ENCODE measurements around the gene SNED1.

SNED1 gene

DNA sequence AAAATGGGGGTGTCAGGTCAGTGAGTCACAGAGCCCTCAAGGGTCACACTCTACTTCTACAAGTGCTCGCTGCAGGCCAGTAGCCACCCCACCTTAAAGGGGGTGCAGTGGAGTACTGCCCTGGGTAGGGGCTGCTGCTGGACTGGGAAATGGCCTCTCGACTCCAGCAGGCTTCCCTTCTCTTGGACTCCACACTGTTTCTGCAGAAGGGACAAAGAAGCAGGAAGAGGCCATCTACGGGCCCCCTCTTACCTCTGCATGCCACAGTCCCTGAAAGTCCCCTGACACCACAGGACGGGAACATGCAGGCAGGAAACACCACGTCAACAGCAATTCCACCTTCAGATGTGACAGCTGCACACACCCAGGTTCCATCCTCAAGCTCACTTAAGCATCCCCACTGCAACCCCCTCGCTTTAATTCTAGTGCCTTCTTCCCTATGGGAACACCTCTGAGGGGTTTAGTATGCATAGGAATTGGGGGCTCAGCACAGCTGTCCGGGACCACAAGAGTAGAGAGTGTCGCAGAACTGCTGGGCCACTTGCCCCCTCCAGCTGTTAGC, 22.3 kb downstream of the SNED1 start:
- FAIRE-seq: no peak
- DNase-seq (ENCODE audit: insufficient read length, low spot score): no peak

DNA sequence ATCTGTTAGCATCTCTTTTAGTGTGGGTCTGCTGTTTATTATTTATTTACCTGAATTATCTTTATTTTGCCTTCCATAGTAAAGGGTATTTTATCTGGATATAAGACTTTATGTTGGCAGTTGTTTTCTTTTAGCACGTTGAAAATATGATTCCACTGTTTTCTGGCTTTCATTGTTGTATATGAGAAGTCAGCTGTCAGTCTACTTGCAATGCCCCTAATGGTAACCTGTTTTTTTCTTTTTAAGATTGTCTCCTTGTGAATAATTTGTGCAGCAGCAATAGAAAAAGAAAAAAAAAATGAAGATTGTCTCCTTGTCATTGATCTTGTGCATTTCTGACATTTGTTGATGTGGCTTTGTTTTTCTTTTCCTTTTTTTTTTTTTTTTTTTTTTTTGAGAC, 27.2 kb downstream of the SNED1 start:
- FAIRE-seq: no peak
- no peak for DNase-seq (ENCODE audit: insufficient read length, low spot score)

DNA sequence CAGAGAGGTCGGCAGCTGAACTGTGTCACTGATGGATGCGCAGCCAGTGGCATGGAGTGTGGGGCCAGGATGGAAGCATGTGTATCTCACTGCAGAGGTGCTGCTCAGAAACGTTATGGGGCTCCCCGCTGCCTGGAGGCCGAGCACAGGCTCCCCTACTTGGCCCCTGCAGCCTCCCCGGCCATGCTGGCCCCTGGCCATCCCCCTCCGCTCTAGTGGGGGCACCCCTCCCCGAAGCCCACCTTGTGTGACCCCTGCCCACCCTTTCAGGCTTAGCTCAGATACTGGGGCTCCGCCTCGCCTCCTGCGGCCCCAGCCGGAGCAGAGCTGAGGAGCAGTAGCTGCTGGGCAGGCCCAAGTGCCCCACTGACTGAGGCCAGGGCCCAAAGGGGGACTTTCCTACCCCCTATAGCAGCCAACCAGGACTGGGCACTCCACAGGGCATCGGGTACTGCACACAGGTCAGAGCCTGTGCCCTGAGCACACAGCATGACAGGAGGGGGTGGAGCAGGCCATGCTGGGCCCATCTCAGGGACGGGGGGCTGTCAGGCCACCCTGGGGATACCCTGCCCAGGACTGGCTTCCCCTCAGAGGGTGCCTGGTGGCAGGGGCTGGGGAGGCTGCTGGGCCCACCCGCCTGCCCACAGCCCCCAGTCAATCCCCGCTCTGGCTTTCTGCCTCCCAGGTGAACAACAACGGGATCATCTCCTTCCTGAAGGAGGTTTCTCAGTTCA, 31.3 kb downstream of the SNED1 start:
- DNase-seq (ENCODE audit: insufficient read length, low spot score): no peak
- no peak for FAIRE-seq

DNA sequence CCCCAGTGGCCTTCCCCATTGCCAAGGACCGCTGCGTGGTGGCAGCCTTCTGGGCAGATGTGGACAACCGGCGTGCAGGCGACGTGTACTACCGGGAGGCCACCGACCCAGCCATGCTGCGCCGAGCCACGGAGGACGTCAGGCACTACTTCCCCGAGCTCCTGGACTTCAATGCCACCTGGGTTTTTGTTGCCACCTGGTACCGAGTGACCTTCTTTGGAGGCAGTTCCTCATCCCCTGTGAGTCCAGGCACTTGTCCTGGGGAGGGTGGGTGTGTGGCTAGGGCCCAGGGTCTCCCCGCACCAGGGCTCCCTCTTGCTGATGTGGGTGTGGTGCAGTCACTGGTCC, 31.9 kb downstream of the SNED1 start:
- DNase-seq (ENCODE audit: insufficient read length, low spot score) (no peak), FAIRE-seq (no peak)

DNA sequence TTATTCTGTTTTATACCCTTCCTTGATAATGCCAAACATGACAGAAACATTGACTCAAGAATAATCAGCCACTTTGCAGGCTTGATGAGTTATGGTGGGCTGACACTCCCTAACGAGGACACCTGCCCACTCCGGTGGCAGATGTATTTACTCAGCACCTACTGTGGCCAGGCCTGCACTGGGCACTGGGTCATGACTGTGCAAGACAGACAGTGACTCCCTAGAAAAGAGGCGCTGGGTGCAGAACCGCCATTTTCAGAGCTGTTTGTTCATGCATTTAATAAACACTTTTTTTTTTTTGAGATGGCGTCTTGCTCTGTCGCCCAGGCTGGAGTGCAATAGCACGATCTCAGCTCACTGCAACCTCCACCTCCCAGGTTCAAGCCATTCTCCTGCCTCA, 32.5 kb downstream of the SNED1 start:
- FAIRE-seq: no peak
- DNase-seq (ENCODE audit: insufficient read length, low spot score): no peak

DNA sequence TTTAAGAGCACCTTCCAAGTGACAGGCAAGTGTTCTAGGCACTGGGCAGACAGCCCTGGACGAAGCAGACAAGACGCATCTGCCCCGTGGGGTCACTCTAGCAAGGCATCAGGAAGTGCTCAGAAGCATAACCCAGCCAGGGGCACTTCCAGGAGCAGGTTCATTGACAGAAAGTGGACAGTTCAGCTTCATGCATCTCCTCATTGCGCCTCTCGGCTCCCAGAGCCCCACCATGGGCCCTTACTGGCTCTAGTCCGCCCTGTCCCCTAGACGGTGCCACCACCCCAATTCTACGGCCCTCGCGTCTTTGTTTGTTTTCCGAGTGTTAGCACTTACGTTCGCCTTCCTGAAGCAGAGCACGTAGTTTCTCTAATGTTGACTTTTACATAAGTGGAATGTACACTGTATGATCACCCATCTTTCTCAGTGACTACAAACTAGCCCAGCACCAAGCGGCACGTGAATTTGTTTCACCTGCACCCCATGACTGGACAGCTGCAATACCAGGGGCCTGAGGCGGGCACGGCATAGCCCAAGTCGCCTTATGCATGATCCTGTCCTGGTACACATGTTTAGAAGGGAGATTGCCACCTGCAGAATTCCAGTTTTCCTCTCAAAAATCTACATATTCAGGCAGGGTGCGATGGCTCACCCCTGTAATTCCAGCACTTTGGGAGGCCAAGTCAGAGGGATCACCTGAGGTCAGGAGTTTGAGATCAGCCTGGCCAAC, 33.2 kb downstream of the SNED1 start:
- FAIRE-seq: no peak
- no peak for DNase-seq (ENCODE audit: insufficient read length, low spot score)

DNA sequence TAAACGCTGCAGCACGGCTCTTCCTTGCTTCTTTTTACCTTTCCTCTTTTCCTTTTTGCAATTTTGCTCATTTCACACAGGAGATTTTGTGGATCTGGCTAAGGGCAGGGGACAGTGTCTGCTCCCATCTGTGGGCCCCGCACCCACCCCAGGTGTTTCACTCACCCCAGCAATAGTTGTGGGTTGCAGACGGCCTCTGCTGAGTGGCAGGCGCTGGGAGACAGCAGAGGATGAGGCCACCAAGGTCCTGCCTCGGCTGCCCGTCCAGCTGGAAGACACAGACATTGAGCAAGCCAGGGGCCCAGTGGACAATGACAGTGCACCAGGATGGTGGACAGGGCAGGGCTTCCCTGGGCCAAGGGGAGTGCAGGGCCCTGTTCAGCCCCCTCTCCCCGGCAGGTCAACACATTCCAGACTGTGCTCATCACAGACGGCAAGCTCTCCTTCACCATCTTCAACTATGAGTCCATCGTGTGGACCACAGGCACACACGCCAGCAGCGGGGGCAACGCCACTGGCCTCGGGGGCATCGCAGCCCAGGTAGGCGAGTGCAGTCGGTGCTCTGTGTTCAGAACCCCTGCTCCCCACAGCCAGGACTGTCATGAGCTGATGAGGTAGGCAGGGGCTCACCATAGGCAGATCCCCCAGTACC, 35.0 kb downstream of the SNED1 start:
- no peak for DNase-seq (ENCODE audit: insufficient read length, low spot score)
- no peak for FAIRE-seq

DNA sequence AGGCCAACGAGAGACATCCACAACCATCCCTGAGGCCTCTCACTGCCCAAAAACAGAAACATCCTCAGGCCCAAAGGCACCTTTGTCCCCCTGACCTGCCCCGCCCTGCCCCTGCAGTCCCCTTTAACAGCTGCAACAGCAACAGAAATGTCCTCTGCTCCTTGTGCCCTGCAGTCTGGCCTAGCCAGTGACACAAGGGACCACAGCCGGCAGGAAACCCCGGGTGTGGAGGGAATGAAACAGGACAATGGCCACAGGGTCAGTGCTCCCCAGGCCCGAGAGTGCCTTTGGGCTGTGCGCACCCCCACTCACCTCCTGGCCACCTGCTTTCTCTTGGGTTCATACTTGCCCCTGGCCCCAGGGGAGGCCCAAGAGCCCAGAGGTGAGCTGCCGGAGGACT, 35.6 kb downstream of the SNED1 start:
- no peak for FAIRE-seq
- no peak for DNase-seq (ENCODE audit: insufficient read length, low spot score)

DNA sequence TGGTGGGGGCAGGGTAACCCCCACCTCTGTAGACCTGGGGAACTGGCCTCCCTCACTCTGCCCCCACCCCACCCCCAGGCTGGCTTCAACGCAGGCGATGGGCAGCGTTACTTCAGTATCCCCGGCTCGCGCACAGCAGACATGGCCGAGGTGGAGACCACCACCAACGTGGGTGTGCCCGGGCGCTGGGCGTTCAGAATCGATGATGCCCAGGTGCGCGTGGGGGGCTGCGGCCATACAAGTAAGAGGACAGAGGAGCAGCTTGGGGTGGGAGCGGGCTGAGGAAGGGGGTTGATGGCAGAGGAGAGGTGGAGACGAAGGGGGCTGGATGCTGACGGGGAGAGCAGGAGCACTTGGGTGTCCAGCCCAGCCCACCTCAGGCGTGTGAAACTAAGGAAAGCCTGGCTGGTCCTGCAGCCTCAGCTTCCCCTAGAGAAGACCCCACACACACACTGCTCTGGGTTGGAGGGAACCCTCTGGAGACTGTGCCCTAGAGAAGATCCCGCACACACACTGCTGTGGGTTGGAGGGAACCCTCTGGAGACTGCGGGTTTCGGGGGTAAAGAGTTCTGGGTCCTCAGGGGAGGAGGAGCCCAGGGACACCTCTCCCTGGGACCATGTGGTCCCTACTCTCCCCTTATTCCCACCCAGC, 36.2 kb downstream of the SNED1 start:
- DNase-seq (ENCODE audit: insufficient read length, low spot score) (no peak), FAIRE-seq (no peak)

DNA sequence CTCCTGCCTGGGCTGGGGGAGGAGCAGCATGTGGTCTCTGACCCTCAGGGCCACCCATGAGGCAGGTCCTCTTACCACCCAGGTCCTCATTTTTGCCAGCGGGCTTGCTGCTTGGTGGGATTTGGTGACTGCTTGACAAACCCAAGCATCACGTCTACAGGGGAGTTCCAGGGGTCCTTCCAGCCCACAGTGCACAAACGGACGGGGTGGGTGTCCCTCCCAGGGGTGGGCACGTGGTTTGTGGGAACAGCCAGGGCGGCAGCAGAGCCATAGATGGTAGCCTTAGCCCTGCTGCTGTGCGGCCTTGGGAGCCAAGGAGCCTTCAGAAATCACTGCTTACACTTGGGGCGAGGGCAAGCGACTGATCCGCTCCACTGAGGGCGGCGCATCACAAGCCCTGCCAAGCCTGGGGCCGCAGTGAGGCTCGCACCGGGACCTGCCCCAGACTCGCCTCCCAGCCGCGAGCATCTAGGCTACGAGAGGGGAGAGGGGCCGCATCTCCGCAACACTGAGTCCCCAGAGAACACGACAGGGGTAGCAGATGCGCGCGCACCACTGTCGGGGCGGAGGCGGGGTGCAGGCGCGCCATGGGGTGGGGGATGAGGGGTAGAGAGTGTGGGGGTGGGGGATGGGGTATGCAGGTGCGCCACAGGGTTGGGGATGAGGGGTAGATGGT, 36.9 kb downstream of the SNED1 start:
- FAIRE-seq: no peak
- DNase-seq (ENCODE audit: insufficient read length, low spot score): no peak

DNA sequence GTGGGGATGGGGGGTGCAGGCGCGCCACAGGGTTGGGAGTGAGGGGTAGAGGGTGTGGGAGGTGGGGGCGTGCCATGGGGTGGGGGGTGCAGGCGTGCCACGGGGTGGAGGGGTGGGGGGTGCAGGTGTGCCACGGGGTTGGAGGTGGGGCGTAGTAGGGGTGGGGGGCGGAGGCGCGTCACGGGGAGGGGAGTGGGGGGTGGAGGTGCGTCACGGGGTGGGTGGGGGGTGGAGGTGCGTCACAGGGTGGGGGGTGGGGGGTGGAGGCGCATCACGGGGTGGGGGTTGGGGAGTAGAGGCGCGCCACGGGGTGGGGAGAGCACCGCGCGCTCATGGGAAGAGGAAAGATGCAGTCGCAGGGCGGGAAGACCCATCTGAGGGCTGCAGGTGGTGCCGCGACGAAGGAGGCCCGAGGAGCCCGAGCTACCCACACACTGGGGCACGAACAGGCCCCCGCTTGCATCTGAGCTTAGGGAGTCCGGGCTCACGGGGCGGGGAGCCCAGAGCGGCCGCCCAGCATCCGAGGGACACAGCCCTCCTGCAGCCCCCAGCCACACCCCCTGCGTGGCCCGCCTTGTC, 37.5 kb downstream of the SNED1 start:
- FAIRE-seq (no peak), DNase-seq (ENCODE audit: insufficient read length, low spot score) (no peak)

DNA sequence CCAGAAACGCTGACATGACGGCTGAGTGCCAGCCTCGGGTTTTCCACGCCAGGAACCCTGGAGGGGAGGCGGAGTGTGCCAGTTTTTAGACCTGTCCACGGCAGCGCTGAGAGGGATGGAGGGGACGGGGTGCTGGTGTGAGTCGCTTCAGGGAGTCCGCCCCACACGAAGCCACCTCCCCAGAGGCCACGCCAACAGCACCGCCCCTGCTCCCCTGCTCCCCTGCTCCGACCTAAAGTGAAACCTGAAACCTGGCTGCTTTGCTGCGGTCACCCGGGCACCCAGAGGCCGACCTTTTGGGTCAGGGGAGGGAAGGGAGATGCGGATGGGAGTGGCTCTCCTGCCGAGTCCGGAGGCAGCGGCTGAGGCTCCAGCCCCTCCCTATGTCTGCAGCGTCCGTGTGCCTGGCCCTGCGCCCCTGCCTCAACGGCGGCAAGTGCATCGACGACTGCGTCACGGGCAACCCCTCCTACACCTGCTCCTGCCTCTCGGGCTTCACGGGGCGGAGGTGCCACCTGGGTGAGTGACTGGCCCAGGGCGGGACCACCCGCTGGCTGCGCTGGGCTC, 38.1 kb downstream of the SNED1 start:
- peak; percentile 95 for DNase-seq (ENCODE audit: insufficient read length, low spot score)
- FAIRE-seq: peak; percentile 94

DNA sequence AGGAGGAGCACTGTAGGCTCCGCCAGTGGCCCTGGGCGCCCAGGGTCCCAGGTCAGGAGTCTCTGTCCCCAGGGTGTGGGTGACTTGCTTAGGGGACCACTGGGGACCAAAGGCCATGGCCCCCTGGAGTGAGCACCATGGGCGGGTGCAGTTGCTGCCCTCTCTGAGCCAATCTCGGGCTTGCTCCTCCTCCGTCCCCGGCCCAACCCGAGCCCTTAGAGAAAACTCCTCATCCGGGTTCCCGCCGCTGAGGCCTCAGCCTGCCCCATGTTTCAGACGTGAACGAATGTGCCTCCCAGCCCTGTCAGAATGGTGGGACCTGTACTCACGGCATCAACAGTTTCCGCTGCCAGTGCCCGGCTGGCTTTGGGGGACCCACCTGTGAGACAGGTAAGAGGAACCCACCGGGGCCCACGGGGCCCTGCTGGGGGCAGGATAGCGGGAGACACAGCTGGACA, 38.6 kb downstream of the SNED1 start:
- peak; percentile 41 for DNase-seq (ENCODE audit: insufficient read length, low spot score)
- FAIRE-seq: peak; percentile 53

DNA sequence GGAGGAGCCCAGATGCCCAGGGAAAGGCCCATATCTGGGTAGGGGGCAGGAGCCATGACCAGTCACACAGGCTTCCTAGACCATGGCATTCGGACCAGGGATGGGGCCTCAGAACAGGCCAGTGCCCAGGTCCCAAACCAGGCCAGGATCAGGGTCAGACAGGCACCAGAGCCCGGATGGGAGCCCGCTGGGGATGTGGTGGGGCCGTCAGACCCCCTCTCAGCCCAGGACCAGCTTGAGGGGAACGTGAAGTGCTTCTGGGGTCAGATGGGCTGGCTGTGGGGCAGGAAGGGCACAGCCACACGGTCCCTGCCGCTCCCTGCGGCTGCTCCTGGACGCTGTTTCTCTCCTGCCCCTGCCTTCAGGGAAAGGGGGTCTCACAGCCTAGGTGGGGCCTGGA, 39.1 kb downstream of the SNED1 start:
- FAIRE-seq (no peak), DNase-seq (ENCODE audit: insufficient read length, low spot score) (no peak)

DNA sequence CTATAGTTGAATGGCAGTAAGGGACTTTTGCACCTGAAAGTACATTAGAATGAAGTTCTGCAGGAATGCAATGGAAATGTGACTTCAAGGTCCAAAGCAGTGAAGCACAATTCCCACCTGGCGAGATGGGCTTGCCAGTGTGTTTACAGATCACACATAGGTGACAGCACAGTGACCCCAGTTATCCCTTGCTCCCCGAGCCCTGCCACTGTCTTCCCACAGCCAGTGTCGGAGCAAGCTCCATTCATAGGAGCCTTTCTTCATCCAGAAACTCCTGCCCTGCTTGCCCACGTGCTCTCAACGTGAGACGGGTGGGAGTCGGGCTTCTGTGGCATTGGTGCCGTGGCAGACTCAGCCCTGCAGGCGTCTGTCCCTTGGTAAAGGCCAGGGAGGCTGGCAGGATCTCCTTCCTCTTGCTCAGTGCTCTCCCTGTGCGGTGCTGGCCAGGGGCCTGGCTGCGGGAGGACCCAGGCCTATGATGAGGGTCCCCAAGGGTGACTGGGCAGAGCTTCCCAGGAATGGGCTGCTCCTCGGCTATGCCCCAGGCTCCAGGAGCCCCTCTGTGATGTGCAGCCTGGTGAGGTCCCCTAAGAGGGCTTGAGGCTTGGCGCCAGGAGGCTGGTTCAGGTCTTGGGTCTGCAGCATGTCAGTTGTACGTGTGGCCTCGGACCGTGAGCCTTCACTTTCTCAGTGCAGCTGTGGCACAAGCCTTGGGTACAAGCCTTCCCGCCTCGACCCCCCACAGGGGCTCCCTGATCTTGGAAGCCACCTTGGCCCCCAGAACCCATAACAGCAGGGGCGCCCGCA, 40.2 kb downstream of the SNED1 start:
- DNase-seq (ENCODE audit: insufficient read length, low spot score) (no peak), FAIRE-seq (no peak)

DNA sequence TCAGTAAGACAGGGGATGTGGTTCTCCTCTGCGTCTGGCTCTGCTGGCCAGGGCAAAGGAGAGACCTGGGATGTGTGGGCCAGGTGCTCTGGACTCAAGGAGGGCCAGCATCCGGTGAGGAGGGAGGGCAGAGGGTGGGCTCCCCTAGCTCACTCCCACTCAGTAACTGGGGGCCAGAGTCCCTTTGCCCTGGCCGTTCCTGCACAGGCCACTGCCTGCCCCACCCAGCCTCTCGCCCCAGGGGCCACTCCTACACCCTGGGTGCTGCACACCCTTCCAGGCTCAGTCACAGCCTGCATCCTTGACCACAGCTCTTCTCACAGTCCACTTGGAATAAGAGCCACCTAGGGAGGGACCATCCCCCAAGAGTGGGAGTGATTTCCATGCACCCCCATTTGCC, 41.0 kb downstream of the SNED1 start:
- FAIRE-seq: no peak
- DNase-seq (ENCODE audit: insufficient read length, low spot score): no peak

DNA sequence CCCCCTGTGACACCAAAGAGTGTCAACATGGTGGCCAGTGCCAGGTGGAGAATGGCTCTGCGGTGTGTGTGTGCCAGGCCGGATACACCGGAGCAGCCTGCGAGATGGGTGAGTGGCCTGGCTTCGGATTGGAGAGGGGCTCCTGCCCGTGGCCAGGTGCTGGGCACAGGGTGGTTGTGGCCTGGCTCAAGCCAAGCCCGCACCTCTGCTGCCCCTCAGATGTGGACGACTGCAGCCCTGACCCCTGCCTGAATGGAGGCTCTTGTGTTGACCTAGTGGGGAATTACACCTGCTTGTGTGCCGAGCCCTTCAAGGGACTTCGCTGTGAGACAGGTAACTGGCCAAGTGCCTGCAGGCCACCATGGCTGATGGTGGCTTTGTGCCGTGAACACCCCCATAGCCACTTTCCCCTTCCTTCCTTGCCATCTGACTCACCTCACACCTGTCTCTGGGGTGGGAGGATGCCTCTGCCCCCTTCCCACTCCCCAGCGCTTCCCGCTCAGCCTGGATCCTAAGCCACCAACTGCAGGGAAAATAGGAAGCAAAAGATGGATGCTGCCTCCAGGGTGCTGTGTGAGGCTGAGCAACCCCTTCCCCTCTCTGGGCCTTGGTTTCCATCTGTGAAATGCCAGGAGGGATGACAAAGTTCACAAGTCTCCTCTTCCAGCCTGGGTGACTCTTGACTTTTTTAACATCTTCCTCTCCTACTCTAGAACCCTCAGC, 41.8 kb downstream of the SNED1 start:
- FAIRE-seq (no peak), DNase-seq (ENCODE audit: insufficient read length, low spot score) (no peak)

DNA sequence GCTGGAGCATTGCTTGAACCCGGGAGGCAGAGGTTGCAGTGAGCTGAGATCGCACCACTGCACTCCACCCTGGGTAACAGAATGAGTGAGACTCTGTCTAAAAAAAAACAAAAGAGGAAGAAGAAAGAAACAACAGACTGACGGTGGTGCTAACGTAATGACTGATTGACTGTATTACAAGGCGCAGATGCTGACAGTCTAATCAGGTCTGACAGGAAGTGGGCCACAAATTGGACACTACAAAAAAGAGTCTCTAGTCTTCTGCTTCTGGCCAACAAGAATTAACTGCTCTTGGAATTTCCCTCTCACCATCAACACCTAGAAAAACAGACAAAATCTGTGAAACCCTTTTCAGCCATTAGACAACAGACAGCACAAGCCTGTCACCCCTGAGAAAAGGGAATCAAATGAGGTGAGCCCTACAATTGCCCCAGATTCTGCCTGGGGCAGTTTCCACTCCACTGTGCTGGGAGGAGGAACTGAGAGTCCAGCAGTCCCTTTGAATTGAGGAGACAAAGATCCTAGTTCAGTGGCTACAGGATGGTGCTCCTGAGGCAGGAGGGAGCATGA, 43.3 kb downstream of the SNED1 start:
- DNase-seq (ENCODE audit: insufficient read length, low spot score): peak; percentile 42
- peak; percentile 88 for FAIRE-seq
